Psoas muscle (tissue), 8 donors: ENCODE results near the gene UBA5. TPM values are rescaled to one million over a fixed set of nuclear protein-coding genes. Genes with fewer than 3 reads are reported as not detected.
A peak's percentile ranks its signal among the peaks of the same experiment; 100 is the strongest.
"Not testable (repeated sequence)": the region's sequence is repeated elsewhere in the genome, so short reads cannot be mapped to it uniquely, and the experiment has no call there.

ENCODE experiments used
- ATAC-seq, 4 donors: fragments of 200-7000 bp; cut with Tn5 transposase; one replicate each; pipeline ENCODE4 v1.9.1; 2020; ENCODE audit warnings: moderate library complexity in 3 of 4, mild to moderate bottlenecking in 2 of 4
- DNase-seq, 2 donors: peaks; one replicate each; pipeline ENCODE4 v3.0.0-alpha.2; 2020
- H3K27ac ChIP-seq: fragments of 200-600 bp; one replicate; pipeline ENCODE4 v1.8.0; 2022
- H3K27me3 ChIP-seq, 3 donors: fragments of 200-600 bp in 1 of 3; one replicate each; pipeline versions ENCODE4 v1.6.1 to v1.8.0; 2013 to 2022; ENCODE audit warnings: low read length in 2 of 3, mild to moderate bottlenecking in 2 of 3, moderate library complexity in 1 of 3; ENCODE audit not compliant: insufficient read depth in 3 of 3
- H3K36me3 ChIP-seq, 2 donors: fragments of 200-600 bp in 1 of 2; one replicate each; pipeline versions ENCODE4 v1.6.1 to v1.8.0; 2013 to 2022; ENCODE audit warnings: low read depth in 1 of 2, mild to moderate bottlenecking in 1 of 2, moderate library complexity in 1 of 2; ENCODE audit not compliant: insufficient read depth in 1 of 2
- H3K4me1 ChIP-seq: fragments of 200-600 bp; one replicate; pipeline ENCODE4 v1.8.0; 2022
- H3K4me3 ChIP-seq: fragments of 200-600 bp; one replicate; pipeline ENCODE4 v1.8.0; 2022; ENCODE audit warnings: mild to moderate bottlenecking
- H3K9me3 ChIP-seq: fragments of 200-600 bp; one replicate; pipeline ENCODE4 v1.8.0; 2022
- WGBS, 3 donors: extraction: QIAGEN DNeasy Blood & Tissue Kit; methylation state at CpG; one replicate each; pipeline versions ENCODE4 v1.1.6 to v1.1.7; 2013; 5-methylcytosine and 5-hydroxymethylcytosine counted together
- intact Hi-C, 2 donors: fragments of 100-400 bp; cut with DNase I; formaldehyde crosslinking; loops; one replicate each; pipeline versions ENCODE4 v1.11.0 to v1.14.2; 2022
- polyA plus RNA-seq, 3 donors: library from polyadenylated mRNA; stranded (reverse); fragments of 200-250 nt; gene quantifications; one replicate each; pipeline ENCODE4 v1.2.3, GENCODE V29; 2013
- total RNA-seq, 4 donors: library from RNA; stranded (reverse); fragmentation: NEBNext Ultra II Directional in 2 of 4; extraction: Animal tissue kit (Norgen Biotek cat#: 25700) in 2 of 4; gene quantifications; one replicate each; pipeline versions ENCODE4 v1.2.1 to v1.2.4, GENCODE V29; 2021 to 2023
- TF ChIP-seq, protein P1 (sequence below): fragments of 200-600 bp; IDR thresholded peaks from one replicate; pipeline ENCODE4 v1.8.0; 2022; ENCODE audit warnings: antibody characterized with exemption
- donor health status: healthy with polysubstance abuse.
- donor health status: DM: no; HTN: no; CAD: no; lungs with moderate emphysema.
- donor health status: Bipolar disorder and iron deficiency.
- donor health status: healthy.
- donor health status: DM: yes; HTN: yes; CAD: no.
- donor health status: DM: no; HTN: no; CAD: no.
- donor health status: DM: no; HTN: no; CAD: no.
- donor health status: DM: yes; HTN: yes; CAD: no.

Gene UBA5
- total and polyA plus RNA-seq, 7 donors: 16.2 to 31.1 (median 25.3) TPM

DNA sequence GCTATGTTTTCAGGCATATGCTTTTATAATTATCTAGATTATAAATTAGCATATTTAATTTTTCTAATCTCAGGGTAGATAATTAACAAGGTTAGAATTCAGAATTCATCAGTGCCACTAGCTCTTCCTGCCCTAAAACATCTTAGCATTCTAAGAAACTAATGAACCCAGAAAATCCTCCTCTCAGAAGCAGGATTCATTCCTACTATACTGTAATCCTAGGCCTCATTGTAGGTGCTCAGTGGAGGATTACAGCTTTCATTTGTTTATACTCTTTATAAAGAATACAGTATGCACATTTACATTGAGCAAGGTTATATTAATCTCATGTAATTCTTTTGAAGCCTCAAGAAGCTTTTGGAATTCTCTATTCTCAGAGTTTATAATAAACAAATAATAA is 21.4 kb upstream of the UBA5 start:
- H3K27me3 ChIP-seq: no peaks in the 10 kb centered on the region
- TF ChIP-seq, protein P1, sequence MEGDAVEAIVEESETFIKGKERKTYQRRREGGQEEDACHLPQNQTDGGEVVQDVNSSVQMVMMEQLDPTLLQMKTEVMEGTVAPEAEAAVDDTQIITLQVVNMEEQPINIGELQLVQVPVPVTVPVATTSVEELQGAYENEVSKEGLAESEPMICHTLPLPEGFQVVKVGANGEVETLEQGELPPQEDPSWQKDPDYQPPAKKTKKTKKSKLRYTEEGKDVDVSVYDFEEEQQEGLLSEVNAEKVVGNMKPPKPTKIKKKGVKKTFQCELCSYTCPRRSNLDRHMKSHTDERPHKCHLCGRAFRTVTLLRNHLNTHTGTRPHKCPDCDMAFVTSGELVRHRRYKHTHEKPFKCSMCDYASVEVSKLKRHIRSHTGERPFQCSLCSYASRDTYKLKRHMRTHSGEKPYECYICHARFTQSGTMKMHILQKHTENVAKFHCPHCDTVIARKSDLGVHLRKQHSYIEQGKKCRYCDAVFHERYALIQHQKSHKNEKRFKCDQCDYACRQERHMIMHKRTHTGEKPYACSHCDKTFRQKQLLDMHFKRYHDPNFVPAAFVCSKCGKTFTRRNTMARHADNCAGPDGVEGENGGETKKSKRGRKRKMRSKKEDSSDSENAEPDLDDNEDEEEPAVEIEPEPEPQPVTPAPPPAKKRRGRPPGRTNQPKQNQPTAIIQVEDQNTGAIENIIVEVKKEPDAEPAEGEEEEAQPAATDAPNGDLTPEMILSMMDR: no peak
- no peak for DNase-seq
- H3K36me3 ChIP-seq: peaks cover 0 to 55% of the 10 kb centered on the region in 2 donors
- ATAC-seq: no peak
- no peak overlapping the region for H3K27ac ChIP-seq
- no peaks in the 10 kb centered on the region for H3K9me3 ChIP-seq
- intact Hi-C loops: no loop called here
- no peak overlapping the region for H3K4me3 ChIP-seq
- no peaks in the 10 kb centered on the region for H3K4me1 ChIP-seq

DNA sequence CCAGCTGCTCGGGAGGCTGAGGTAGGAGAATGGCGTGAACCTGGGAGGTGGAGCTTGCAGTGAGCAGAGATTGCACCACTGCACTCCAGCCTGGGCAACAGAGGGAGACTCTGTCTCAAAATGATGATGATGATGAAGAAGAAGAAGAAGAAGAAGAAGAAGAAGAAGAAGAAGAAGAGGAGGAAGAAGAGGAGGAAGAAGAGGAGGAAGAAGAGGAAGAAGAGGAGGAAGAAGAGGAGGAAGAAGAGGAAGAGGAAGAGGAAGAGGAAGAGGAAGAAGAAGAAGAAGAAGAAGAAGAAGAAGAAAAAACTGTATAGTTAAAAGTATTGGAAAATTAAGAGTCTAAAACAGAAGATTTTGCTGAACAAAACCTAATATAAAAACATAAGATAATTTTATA is 18.7 kb upstream of the UBA5 start:
- WGBS, 3 donors: 76 to 95% (median 92%) methylated on average over 2 of the region's 2 CpGs
- H3K4me3 ChIP-seq, DNase-seq, H3K9me3 ChIP-seq, H3K4me1 ChIP-seq, H3K27ac ChIP-seq, ATAC-seq, H3K27me3 ChIP-seq: not testable (repeated sequence)
- intact Hi-C loops: loop anchor here (5.0 to 10.0 kb wide), 3 partner anchors 104 to 289 kb away; no protein-coding TSS in a partner anchor
- H3K36me3 ChIP-seq: peaks cover 0 to 61% of the 10 kb centered on the region in 2 donors

- H3K4me1 ChIP-seq: no peaks in the 10 kb centered on the region
- no peak for DNase-seq
- ATAC-seq: peak in 3 of 4 donors; percentile 63 to 77 (median 67)
- 62 to 73% (median 72%) methylated on average over 5 of the region's 5 CpGs for WGBS, 3 donors
- intact Hi-C loops: loop anchor here (2.0 to 10.0 kb wide), 4 partner anchors 105 to 290 kb away; no protein-coding TSS in a partner anchor
- no peak overlapping the region for H3K4me3 ChIP-seq
- H3K27ac ChIP-seq: no peak overlapping the region
- TF ChIP-seq, protein P1: peak; percentile 79
- H3K27me3 ChIP-seq: no peaks in the 10 kb centered on the region
- H3K9me3 ChIP-seq: no peaks in the 10 kb centered on the region
- H3K36me3 ChIP-seq: peaks cover 0 to 55% of the 10 kb centered on the region in 2 donors
Observed at GRCh38 chr3:132641837-132642538, 18.1 kb upstream of the UBA5 start.

- no peak overlapping the region for H3K4me3 ChIP-seq
- 65 to 70% (median 69%) methylated on average over 2 of the region's 2 CpGs for WGBS, 3 donors
- no peak overlapping the region for H3K27ac ChIP-seq
- intact Hi-C loops: loop anchor here (2.0 to 10.0 kb wide), 4 partner anchors 105 to 290 kb away; no protein-coding TSS in a partner anchor
- H3K27me3 ChIP-seq: no peaks in the 10 kb centered on the region
- no peaks in the 10 kb centered on the region for H3K4me1 ChIP-seq
- no peak for ATAC-seq
- H3K36me3 ChIP-seq: peaks cover 0 to 50% of the 10 kb centered on the region in 2 donors
- no peaks in the 10 kb centered on the region for H3K9me3 ChIP-seq
- no peak for DNase-seq
- TF ChIP-seq, protein P1: no peak
Observed at GRCh38 chr3:132642539-132642847, 17.6 kb upstream of the UBA5 start.

DNA sequence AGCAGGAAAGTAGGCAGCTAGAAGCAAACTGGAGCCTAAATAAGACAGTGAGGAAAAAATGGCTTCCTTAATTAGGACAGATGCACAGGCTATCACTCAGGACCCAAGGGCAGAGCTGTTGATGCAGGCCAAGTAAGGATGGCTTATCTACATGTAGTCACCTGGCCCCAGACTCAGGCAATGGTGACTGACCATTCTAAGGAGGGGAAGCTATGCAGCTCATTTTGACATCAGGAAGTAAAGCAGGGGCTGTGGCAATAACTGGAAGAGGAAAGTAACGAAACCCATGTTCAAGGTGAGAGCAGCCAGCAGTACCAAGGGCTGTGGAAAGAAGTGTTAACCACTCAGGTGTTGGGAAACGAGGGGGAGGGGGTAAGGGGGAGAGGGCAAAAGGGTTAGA is 16.8 kb upstream of the UBA5 start:
- WGBS, 3 donors: 75 to 82% (median 81%) methylated on average over 2 of the region's 2 CpGs
- no peak overlapping the region for H3K4me3 ChIP-seq
- H3K27ac ChIP-seq: no peak overlapping the region
- intact Hi-C loops: loop anchor here (2.0 to 10.0 kb wide), 4 partner anchors 106 to 291 kb away; no protein-coding TSS in a partner anchor
- no peak for DNase-seq
- H3K4me1 ChIP-seq: no peaks in the 10 kb centered on the region
- TF ChIP-seq, protein P1: no peak
- H3K36me3 ChIP-seq: peaks cover 0 to 41% of the 10 kb centered on the region in 2 donors
- H3K27me3 ChIP-seq: no peaks in the 10 kb centered on the region
- H3K9me3 ChIP-seq: no peaks in the 10 kb centered on the region
- no peak for ATAC-seq
